ELF-1 (cell line): ENCODE data around the gene OR2G3.

Experiments used
- DNase-seq: peaks from one replicate; pipeline ENCODE4 v3.0.0-alpha.2; 2016; ENCODE audit warnings: low read depth, low spot score

Gene OR2G3

DNA sequence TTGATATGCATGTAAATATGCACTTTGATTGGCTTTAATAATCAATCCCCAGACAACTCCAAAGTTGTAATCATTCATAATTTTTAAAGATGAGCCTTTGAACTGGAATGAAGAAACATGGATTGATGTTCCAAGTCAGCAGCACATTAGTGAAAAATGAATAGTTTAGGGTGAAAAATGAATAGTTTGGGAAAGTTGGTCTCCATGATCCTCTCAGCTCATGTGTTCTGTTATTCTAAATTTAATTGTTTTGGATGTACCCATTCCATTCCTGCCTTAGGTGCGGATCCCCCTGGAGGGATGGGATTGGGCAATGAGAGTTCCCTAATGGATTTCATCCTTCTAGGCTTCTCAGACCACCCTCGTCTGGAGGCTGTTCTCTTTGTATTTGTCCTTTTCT lies at the start of gene OR2G3:
OR2G3 (plus strand) TSS at position 301 of the 400 bp plus-strand sequence; CDS start at position 301, 0 bp downstream.
- DNase-seq: no peak

- no peak for DNase-seq
Measured at GRCh38 chr1:247557926-247558674, 47.3 kb upstream of the OR2G3 start.

- no peak for DNase-seq
Measured at GRCh38 chr1:247561711-247562110, 43.7 kb upstream of the OR2G3 start.

DNA sequence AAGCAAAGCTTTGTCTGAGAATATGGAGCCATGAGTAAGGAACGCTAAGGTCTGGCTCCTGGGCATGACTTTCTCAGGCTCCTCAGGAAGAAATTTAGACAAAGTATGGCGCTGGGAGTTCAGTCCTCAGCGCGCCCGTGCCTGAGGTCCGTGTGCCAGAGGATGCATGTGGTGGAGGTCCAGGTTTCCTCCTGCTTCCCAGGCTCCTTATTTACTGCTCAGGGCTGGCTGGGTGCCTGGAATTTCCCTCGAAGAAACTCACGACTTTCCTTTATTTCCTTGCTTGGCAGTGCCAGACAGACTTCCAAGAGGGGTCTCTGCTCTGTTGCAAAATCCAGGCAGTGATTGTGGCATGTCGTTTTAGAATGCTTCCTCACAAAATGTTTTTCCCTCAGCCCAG lies 43.2 kb upstream of the OR2G3 start:
- no peak for DNase-seq

DNA sequence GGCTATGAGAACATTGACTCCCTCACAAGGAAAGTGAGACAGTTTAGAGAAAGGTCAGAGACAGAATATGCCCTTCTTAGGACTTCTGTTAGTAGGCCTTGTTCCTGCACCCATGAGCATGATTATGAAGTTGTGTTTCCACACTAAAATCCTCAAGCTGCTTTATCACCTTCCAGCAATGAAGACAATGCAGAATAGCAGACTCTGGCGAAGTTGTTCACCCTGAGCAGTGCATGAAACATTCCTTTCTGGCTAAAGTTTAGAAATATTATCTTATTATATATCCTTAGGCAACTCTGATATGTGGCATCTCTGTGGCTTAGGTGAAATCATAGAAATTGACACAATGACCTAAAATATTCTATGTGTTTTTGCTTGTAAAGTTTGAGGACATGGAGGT lies 31.1 kb upstream of the OR2G3 start:
- no peak for DNase-seq

DNA sequence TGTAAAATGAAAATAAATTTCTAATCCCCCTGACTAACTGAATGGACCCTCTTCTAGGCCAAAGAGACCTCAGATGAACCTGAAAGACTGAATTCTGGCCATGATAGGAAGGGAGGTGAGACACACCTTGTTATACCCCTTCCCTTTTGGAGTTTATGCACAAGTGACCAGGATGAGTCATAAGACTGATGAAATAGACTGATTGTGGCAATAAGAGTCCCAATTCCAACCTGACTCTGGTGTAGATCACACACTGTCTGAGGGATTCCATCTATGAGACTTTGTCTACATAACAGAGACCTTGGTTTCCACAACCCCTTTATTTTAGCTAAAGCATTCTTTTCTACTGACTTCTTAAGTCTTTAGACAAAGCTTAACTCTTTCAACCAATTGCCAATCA lies 30.7 kb upstream of the OR2G3 start:
- DNase-seq: no peak

- no peak for DNase-seq
Measured at GRCh38 chr1:247576514-247576913, 28.9 kb upstream of the OR2G3 start.

DNA sequence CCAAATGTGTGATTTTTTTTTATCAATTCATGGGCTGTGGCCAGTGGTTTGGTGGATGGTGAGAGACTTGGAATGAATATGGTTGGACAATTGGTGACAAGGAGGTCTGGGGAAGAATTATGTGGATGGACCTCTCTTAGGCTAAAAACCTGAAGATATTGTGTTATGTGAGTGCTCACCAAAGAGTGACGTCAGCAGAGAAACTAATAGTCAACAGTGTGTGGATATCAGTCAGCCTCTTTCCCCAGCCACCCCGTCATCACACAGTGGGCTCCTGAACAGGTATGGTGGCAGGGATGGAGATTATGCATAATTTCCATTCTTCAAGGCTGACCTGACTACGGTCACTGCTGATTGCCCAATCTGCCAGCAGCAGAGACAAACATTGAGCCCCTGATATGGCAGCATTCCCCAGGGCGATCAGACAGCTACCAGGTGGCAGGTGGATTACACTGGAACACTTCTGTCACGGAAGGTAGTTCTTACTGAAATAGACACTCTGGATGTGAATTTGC lies 26.4 kb upstream of the OR2G3 start:
- no peak for DNase-seq

DNA sequence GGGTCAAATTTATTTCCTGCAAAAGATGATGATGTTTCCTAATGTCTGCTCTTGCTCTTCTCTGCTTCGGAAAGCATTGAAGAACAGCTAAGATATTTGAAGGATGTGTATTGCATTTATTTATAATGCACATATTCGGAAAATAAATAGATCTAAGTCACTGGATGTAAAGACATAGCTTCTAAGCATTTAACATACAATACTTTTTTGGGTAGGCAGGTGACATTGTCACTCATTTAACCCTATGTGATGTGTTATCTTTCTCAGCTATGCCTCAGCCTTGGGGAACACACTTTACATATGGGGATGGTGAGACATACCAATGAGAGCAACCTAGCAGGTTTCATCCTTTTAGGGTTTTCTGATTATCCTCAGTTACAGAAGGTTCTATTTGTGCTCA lies 17.3 kb upstream of the OR2G3 start, which contains the start of gene OR2G2:
OR2G2 (plus strand) TSS at position 301 of the 400 bp plus-strand sequence; CDS start at position 301, 0 bp downstream.
- no peak for DNase-seq

DNA sequence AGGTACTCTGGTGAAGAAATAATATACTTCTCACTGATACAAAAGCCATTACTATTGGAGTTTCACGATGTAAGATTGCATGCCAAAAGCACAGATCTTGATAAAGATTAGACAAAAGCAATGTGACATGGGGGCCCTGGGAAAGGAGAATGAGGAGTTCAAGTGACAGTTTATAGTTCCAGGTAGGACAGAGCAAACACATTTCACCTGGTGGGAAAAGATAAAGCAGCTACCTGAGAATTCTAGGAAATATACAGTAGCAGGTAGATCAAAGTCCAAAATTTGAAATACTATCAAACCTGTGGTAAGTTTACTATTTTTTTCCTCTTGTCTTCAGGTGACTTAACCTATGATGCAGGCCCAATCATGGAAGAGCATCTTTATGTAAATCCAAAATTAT lies 8.0 kb downstream of the OR2G3 start:
- no peak for DNase-seq

- DNase-seq: no peak
Measured at GRCh38 chr1:247614625-247615024, 9.2 kb downstream of the OR2G3 start.

- DNase-seq: no peak
Measured at GRCh38 chr1:247627951-247628350, 22.6 kb downstream of the OR2G3 start.

DNA sequence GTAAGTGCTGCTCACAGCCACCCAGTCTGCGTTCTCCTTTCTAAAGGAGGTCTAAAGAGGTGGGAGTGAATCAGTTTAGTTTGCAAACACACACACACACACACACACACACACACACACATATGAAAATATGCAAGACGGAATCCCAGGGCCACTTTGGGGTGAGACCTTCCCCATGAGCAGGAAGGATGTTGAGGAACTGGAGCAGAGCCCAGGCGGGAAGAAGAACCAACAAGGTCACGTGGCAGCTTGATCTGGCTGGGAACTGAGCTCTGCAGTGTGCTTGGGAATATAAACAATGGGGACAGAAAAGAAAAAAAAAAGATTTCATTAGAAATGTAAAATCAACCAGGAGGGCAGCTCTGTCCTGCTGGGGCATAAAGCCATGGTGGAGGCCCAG lies 32.6 kb downstream of the OR2G3 start:
- no peak for DNase-seq

DNA sequence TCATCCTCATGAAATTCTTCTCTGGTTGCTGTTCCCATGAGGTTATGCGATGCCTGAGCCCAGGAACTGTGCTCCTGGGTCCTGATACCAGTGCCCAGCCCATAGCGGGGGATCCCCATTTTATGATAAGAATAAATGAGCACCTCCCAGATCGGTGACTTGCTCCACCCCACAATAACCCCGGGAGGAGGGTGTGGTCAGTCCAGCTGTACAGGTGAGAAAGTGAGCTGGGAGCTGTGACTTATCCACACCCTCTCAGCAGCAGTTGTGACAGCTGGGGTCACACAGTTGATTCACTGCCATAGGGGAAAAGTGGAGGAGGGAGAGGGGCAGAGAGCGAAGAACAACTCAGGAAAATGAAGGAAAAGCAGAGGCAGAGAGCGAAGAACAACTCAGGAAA lies 33.4 kb downstream of the OR2G3 start:
- DNase-seq: no peak

DNA sequence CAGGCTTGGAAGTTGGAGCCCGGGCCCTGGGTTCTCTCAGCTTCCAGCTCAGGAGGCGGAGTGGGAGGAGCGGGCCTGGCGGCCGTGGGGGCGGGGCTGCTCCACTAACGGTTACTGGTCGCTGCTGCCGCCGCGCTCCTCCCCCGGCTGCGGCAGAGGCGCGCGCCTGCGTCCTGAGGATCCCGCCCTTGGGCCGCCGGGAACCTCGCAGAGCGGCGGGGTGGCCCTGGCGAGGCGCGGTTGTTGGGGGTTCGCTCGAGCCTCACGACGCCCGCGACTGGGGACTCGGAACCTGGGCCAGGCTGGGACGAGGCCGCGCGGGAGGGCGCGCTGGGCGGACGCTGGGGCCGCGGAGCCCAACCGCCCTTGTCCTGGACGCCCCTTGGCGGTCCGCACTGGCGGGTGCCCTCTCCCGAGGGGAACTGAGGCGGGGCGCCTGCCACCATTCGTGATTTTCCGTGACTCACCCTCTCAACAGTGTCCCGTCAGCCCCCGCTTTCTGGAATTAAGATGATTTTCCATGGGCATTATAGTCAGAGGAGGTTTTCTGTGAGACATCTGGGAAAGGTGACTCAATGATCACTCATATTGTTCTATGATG lies 34.1 kb downstream of the OR2G3 start:
- DNase-seq: peak; percentile 81

DNA sequence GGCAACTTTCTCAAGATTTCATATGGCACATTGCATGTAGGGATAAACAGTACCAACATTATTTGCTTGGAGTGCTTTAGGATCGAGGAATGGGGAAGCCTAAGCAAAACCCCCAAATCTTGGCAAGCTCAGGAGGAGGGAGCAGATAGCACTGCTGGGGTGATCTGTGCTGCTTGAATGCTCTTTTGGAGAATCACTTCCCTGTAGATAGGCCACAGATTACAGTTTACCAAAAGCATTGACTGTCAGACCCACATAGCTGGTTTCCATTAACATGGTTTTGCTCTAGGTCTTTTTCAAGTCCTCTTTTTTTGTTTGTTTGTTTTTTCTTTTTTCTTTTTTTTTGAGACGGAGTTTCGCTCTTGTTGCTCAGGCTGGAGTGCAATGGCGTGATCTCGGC lies 37.4 kb downstream of the OR2G3 start:
- no peak for DNase-seq

DNA sequence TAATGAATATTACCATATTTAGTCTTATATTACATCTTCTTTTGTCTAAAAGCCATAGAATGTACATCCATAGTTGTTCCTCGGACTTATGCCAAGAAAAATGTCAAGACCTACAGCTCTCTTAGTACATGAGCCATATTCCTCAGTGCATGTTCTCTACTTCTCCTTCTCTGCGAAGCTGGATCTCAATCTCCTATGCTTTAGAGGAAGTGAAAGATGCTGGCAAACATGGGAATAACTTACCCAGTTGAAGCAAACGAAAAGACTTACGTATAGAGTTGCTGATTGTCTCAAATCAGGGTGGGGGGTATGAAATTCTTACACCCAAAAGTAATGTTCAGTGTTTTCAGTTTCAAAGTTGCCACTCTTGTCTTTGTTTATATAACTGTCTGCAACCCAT lies 41.5 kb downstream of the OR2G3 start:
- DNase-seq: no peak

DNA sequence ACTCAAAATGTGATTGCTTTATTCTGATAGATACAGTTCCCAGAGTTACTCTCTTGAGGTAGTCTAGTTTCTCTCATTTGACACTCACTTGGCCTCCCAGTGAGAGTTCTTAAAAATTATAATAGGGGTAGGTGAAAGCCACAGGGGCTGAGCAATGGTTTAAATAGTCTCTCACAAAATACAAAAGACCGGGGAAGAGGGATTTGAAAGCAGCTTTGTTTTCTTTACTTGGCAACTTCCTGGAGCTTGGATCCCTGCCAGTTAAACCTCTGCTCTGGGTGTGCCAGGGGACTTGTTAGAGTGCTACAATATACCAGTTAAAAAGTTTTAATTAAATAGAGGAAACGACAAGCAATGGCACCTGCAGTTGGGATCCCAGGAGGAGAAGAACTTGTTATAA lies 42.5 kb downstream of the OR2G3 start:
- no peak for DNase-seq

GRCh38 chr1:247653040-247653439 lies 47.7 kb downstream of the OR2G3 start:
- no peak for DNase-seq
